Measurements from ENCODE around the gene NR6A1.
"Not testable (repeated sequence)": the region's sequence is repeated elsewhere in the genome, so short reads cannot be mapped to it uniquely, and the experiment has no call there.

The NR6A1 gene

DNA sequence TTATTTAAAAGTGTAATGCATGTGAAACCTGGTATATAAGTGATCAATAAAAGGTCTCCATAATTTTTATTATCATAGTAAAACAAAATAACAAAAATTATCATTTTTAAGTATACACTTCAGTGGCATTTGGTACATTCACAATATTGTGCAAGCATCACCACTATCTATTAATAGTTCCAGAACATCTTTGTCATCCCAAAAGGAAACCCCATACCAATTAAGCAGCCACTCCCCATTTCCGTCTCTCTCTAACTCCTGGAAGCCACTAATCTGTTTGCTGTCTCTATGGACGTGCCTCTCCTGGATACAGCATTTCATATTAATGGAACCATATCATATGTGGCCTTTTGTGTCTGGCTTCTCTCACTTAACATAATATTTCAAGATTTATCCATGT lies 13.4 kb upstream of the NR6A1 start:
- Mint-ChIP-seq H3K4me1 (no peaks in the 10 kb centered on the region), H3K9me3 (no peaks in the 10 kb centered on the region), H3K27ac (no peak overlapping the region), H3K4me3 (no peak overlapping the region), H3K36me3 (no peaks in the 10 kb centered on the region)
- DNase-seq (ENCODE audit: low spot score in 2 of 2), result no peak
- ATAC-seq, result no peak

- no peaks in the 10 kb centered on the region for H3K36me3 Mint-ChIP-seq
- no peak for DNase-seq (ENCODE audit: low spot score in 2 of 2)
- H3K27ac Mint-ChIP-seq, result no peak overlapping the region
- no peak overlapping the region for H3K4me3 Mint-ChIP-seq
- no peaks in the 10 kb centered on the region for H3K4me1 Mint-ChIP-seq
- no peak for ATAC-seq
- H3K9me3 Mint-ChIP-seq, result no peaks in the 10 kb centered on the region
These were observed 12.7 kb upstream of the NR6A1 start for GRCh38 chr9:124783830-124784229.

DNA sequence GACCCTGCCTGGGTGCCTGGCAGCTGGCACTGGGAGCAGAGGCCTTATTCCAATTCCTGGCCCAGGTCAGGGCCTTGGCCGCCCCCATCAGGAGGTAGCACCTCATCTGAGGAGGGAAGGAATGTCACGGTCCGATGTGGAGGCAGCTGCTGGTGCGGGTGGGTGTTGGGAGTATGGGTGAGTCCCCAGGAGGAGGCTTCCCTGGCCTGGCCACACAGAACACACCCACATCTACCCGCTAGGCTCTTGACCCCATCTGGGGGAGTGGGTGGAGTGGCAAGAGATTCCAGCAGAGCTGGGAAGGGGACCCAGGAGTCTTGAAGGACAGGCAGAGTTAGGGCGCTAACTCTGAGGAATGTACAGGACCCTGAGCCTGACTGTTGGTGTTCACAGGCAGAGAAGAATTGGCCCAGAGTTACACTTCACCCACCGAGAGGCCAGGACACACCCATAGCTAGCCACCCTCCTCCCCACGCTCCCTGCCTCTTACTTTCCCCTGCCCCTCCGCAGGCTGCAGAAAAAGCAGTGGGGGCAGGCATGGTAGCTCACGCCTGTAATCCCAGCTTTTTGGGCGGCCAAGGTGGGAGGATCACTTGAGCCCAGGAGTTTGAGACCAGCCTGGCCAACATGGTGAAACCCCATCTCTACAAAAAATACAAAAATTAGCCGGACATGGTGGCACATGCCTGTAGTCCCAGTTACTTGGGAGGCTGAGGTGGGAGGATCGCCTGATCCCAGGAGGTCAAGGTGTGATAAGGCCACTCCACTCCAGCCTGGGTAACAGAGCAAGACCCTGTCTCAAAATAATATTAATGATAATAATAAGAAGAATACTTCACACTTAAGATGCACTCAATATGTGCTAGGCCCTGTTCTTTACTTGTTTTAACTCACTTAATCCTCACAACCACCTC lies 11.8 kb upstream of the NR6A1 start:
- H3K36me3 Mint-ChIP-seq, result no peaks in the 10 kb centered on the region
- no peak overlapping the region for H3K4me3 Mint-ChIP-seq
- H3K27ac Mint-ChIP-seq, result no peak overlapping the region
- no peaks in the 10 kb centered on the region for H3K4me1 Mint-ChIP-seq
- H3K9me3 Mint-ChIP-seq, result no peaks in the 10 kb centered on the region
- DNase-seq (ENCODE audit: low spot score in 2 of 2), result no peak
- no peak for ATAC-seq

- ATAC-seq (no peak), DNase-seq (ENCODE audit: low spot score in 2 of 2) (peak in 1 of 2 donors; percentile 37)
- H3K4me1 Mint-ChIP-seq, result no peaks in the 10 kb centered on the region
- H3K9me3 Mint-ChIP-seq, result no peaks in the 10 kb centered on the region
- H3K27ac Mint-ChIP-seq, result no peak overlapping the region
- H3K36me3 Mint-ChIP-seq, result no peaks in the 10 kb centered on the region
- no peak overlapping the region for H3K4me3 Mint-ChIP-seq
These were observed 11.0 kb upstream of the NR6A1 start for GRCh38 chr9:124781967-124782660.

- ATAC-seq (no peak), DNase-seq (ENCODE audit: low spot score in 2 of 2) (no peak)
- Mint-ChIP-seq H3K9me3 (no peaks in the 10 kb centered on the region), H3K4me1 (peaks cover 10% of the 10 kb centered on the region), H3K27ac (no peak overlapping the region), H3K4me3 (no peak overlapping the region), H3K36me3 (no peaks in the 10 kb centered on the region)
These were observed 9.6 kb upstream of the NR6A1 start for GRCh38 chr9:124780757-124781151.

DNA sequence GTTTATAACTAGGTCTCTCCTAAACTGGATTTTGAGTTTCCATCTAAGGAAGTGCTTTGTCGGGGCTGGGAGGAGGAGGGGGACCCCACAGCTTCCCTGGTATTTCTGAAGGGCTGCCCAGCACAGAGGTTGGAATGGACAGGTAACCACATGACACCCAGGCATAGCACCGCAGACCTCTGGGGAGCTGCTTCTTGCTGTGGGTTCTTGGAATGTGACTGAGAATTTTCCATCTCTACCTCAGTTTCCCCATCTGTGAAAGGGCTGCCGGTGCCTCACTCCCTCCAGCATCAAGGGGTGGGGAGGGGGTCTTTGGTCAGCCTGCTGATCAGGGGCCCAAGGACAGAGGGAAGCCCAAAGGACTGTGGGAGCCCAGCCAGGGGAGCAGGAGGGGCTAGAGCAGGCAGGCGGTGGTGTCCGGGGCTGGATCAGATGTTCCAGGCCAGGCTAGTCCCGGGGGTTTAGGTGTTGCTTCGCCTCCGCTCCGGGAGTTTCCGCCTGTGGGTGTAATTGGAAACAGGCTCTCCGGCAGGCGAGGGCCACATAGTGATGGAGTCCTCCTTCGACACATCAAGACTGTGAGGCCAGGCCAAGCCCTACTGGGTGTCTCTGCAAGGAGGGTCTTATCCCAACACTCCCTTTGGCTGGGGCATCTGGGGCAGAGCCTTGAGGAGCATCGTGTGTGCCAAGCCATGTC lies 9.1 kb upstream of the NR6A1 start:
- Mint-ChIP-seq H3K27ac (no peak overlapping the region), H3K4me3 (no peak overlapping the region), H3K9me3 (no peaks in the 10 kb centered on the region), H3K4me1 (peaks cover 12% of the 10 kb centered on the region), H3K36me3 (no peaks in the 10 kb centered on the region)
- ATAC-seq (no peak), DNase-seq (ENCODE audit: low spot score in 2 of 2) (peak in 1 of 2 donors; percentile 46)

DNA sequence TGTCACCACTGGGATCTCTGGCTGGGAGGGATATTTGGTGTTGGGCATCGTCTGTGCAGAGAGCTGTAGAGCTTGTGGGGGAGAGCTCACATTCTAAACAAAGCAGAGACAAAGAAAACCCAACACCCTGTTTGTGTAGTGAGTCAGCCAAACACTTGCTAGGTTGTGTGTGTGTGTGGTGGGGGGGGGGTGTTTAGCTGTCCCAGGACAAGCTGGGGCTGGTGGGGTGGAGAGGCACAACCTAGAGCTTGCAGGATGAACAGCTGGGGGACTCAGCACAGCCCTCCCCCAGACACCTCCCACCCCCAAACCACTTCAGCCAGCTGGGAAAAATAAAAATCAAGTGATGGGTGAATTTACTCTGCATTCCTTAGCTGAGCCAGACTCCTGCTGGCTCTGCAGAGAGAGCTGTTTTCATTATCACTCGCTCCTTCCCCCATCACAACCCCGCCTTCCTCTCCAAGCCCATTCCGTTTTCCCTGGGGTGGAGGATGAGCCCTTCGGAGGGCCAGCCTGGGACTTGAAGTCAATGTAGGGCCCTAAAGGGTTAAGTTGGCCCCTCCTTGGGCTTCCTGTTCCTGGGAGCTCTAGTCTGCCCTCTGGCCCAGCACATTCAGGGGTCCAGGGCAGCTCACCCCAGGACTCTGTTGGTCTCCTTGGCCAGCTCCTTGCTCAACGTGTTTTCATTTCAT lies 8.4 kb upstream of the NR6A1 start:
- peak in 1 of 2 donors; percentile 45 for DNase-seq (ENCODE audit: low spot score in 2 of 2)
- Mint-ChIP-seq H3K9me3 (no peaks in the 10 kb centered on the region), H3K36me3 (no peaks in the 10 kb centered on the region), H3K4me3 (no peak overlapping the region), H3K4me1 (peaks cover 12% of the 10 kb centered on the region), H3K27ac (no peak overlapping the region)
- ATAC-seq, result no peak

DNA sequence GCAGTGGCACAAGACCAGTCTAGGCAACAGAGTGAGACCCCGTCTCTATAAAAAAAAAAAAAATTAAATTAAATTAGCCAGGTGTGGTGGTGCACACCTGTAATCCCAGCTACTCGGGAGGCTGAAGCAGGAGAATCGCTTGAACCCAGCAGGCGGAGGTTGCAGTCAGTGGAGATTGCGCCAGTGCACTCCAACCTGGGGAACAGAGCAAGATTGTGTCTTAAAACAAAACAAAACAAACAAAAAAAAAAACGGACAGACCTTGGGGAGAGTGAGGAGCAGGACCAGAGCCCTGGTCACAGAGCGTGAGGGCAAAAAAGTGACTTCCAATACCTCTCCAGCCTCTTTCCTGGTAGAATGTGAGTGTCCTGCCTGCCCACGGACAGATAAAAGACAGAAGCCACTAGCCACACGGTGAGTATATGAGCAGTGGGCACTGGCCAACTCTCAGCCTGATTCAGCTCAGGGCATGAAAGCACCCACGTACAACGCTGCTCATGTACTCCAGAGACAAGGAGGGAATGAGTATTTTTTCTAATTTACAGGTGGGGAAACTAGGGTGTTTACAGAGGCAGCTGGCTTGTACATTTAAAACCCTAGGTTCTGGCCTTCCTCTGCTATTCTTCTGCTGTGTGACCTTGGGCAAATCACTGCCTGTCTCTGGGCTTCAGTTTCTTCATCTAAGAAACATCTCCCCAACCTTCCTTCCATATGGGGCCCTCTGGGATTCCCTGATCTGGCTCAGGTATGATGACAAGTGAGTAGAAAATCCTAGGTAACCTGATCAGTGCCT lies 7.7 kb upstream of the NR6A1 start:
- no peaks in the 10 kb centered on the region for H3K9me3 Mint-ChIP-seq
- no peaks in the 10 kb centered on the region for H3K36me3 Mint-ChIP-seq
- H3K4me1 Mint-ChIP-seq, result peaks cover 20% of the 10 kb centered on the region
- DNase-seq (ENCODE audit: low spot score in 2 of 2) (peak in 1 of 2 donors; percentile 45), ATAC-seq (no peak)
- no peak overlapping the region for H3K4me3 Mint-ChIP-seq
- no peak overlapping the region for H3K27ac Mint-ChIP-seq

DNA sequence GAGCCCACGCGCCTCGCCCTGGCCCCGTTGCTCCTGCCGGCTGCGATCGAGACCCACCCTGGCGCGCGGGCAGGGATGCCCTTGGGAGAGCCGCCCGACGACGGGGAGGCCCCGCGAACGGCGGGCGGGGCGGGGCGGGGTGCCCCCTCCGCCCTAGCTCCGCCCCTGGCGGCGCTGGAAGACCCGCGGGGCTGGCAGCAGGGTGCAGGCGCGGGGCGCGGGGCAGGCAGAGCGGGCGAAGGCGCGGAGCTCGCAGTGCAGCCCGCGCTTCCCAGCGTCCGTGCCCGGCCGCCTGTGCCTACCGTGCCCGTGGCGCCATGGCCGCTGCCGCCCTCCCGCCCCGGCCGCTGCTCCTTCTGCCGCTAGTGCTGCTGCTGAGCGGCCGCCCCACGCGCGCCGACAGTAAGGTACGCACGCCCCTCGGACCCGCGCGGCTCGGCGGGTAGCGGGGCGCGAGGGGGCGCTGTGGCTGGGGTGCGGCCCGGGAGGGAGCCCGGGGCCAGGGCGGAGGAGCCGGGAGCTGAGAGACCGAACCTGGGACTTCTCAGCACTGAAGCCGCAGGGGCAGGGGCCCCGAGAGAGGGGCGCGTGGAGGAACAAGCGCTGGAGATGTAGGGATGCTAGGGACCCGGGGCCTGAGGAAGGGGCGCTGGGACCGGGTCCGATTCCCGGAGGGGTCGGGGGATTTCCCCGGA lies 6.0 kb upstream of the NR6A1 start, which contains the start of gene OLFML2A:
TSS of gene OLFML2A (plus strand) at position 180 of the 695 bp plus-strand sequence. CDS start at position 318, 138 bp downstream.
- DNase-seq (ENCODE audit: low spot score in 2 of 2) (peak; percentile 15 to 51), ATAC-seq (peak; percentile 37)
- H3K9me3 Mint-ChIP-seq, result no peaks in the 10 kb centered on the region
- H3K27ac Mint-ChIP-seq, result no peak within 1 kb of the TSS
- H3K4me1 Mint-ChIP-seq, result peaks cover 31% of the 10 kb centered on the region
- H3K4me3 Mint-ChIP-seq, result peak within 1 kb of the TSS; percentile 68
- H3K36me3 Mint-ChIP-seq, result no peaks in the 10 kb centered on the region

DNA sequence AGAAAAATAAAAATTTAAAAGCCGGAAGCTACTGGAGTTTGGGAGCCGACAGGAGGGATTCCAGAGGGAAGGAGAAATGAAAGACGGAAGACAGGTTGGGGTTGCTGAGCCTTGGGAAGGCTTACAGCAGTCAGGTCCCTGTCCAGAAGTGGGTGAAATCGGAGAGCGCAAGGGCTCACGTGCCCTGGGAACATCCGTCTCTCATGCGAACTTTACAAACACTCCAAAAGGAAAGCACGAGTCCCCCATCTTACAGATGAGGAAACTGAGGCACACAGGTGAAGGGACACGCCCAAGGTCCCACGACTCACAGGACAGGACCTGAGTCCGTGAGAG lies 5.5 kb upstream of the NR6A1 start:
- Mint-ChIP-seq H3K36me3 (no peaks in the 10 kb centered on the region), H3K27ac (no peak overlapping the region)

DNA sequence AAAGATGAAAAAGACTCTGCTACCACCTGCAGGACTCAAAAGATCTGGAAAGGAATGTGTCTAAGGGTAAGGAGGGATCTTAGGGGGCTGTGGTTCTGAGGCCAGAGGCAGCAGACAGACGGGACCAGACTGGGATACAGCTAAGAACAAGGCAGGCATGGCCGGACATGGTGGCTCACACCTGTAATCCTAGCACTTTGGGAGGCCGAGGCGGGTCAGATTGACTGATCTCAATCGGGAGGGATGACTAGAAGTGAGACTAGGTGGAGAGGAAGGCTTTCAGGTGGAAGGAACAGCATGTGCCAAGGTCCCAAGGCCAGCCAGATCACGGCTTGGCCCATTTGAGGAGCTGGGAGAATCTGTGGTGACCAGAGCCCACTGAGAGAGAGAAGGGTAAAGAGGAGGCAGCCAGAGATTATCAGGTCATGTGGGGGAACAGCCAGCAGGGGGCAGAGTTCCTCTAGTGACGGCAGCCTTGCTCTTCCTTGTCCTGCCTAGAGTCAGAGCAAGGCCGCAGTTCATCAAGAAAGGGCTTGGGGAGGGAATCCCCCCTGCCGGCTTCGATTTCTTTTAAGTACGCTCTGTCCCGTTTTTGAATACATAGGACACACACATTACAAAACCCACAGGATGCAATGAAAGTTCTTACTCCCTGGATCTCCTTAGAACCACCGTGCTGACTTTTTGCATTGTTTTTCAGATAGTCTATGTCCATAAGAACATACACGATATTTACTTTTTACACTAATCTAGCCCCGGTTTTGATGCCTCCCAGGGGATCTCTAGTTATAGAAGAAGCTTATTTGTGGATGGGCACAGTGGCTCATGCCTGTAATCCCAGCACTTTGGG lies 3.2 kb upstream of the NR6A1 start:
- Mint-ChIP-seq H3K4me1 (peaks cover 53% of the 10 kb centered on the region), H3K36me3 (no peaks in the 10 kb centered on the region), H3K9me3 (no peaks in the 10 kb centered on the region), H3K27ac (peak overlapping the region; percentile 19), H3K4me3 (no peak overlapping the region)
- peak; percentile 52 for ATAC-seq
- DNase-seq (ENCODE audit: low spot score in 2 of 2), result peak; percentile 81 to 94

More for the DNA sequence above, 5.5 kb upstream of the NR6A1 start:
- ATAC-seq (no peak), DNase-seq (ENCODE audit: low spot score in 2 of 2) (no peak)
- Mint-ChIP-seq H3K4me1 (peaks cover 34% of the 10 kb centered on the region), H3K4me3 (peak overlapping the region; percentile 68), H3K9me3 (no peaks in the 10 kb centered on the region)

DNA sequence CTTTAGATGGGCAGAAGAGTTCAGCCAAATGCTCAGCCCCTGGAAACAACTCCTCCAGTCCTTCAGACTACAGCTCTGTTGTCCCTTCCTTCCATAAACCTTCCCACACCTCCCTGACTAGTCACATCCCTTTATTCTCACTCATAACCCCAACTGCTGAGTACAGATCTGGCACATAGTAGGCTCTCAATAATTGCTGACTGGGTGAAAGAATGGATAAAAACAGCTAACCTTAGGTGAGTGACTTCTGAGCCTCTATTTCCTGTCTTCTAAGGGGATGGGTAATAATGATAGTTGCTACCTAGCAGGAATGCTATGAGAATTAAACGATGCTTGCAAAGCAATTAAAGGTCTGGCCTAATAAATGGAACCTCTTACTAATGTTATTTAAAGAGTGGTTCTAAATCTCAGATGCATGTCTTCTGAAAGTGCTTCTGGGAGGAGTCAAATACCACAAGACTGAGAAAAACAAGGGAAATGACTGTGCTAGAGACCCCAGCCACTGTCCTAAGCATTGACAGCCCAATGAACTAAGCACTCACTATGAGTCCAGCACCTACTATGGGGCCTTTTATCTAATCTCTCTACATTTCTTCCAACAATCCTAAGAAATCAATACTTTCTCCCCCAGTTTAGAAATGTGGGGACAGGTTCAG lies 2.5 kb upstream of the NR6A1 start:
- peak in 1 of 2 donors; percentile 45 for DNase-seq (ENCODE audit: low spot score in 2 of 2)
- H3K36me3 Mint-ChIP-seq, result no peaks in the 10 kb centered on the region
- peaks cover 57% of the 10 kb centered on the region for H3K4me1 Mint-ChIP-seq
- H3K4me3 Mint-ChIP-seq, result no peak overlapping the region
- H3K9me3 Mint-ChIP-seq, result no peaks in the 10 kb centered on the region
- H3K27ac Mint-ChIP-seq, result no peak overlapping the region
- ATAC-seq, result no peak

DNA sequence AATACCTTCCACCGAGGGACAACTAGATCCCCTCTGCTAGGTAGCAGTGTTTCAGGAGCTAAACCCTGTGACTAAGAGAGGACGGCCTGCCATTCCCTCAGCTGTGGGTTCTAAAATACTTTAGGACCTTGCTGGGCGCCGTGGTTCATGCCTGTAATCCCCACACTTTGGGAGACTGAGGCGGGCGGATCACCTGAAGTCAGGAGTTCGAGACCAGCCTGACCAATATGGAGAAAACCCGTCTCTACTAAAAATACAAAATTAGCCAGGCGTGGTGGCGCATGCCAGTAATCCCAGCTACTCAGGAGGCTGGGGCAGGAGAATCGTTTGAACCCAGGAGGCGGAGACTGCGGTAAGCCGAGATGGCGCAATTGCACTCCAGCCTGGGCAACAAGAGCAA lies 1.8 kb upstream of the NR6A1 start:
- Mint-ChIP-seq H3K4me3 (peak overlapping the region; percentile 91), H3K4me1 (peaks cover 57% of the 10 kb centered on the region)
- H3K36me3 Mint-ChIP-seq; ATAC-seq; H3K9me3 Mint-ChIP-seq; DNase-seq (ENCODE audit: low spot score in 2 of 2); H3K27ac Mint-ChIP-seq: not testable (repeated sequence)

Data from stimulated activated effector memory CD8-positive, alpha-beta T cell treated with anti-CD3 and anti-CD28 coated beads, Interleukin-12 subunit alpha, Interleukin-12 subunit beta, amount 100 ng/mL, for 72 hours (primary cell).